Endothelial cell of umbilical vein (primary cell): ENCODE measurements around the gene MGAT5. TPM values are rescaled to one million over a fixed set of nuclear protein-coding genes. Genes with fewer than 3 reads are reported as not detected.

Source experiments
- BruUV-seq: library from RNA; stranded (reverse); fragments of 400-500 nt; replicated peaks from 2 replicates; lab custom pipeline; 2021; lab: Mats Ljungman, UMichigan
- CTCF ChIA-PET: fragments of 300-600, 350-600 bp; sonication (Branson Sonifier 250); formaldehyde crosslinking; loops from one replicate; lab custom pipeline; 2021; ENCODE audit warnings: antibody characterized with exemption, inconsistent platforms; lab: Charles Lee
- POLR2A ChIA-PET: fragments of 300-600, 350-600 bp; sonication (Branson Sonifier 250); formaldehyde crosslinking; loops from one replicate; lab custom pipeline; 2021; ENCODE audit warnings: antibody characterized with exemption, inconsistent platforms; lab: Charles Lee
- DNase-seq: peaks from one replicate; pipeline ENCODE4 v3.0.0-alpha.2; 2011; ENCODE audit warnings: low read depth, low spot score
- FAIRE-seq: peaks from 2 replicates; lab custom pipeline; 2011; peaks lifted over from hg19 to GRCh38; lab: Jason Lieb, UNC
- H2AFZ ChIP-seq: 2 replicates; pipeline ENCODE4 v1.6.0; 2012; ENCODE audit warnings: low read depth, low read length, control low read depth, inconsistent platforms
- H3K27ac ChIP-seq: 2 replicates; pipeline ENCODE4 v1.5.1; 2011; ENCODE audit warnings: low read depth, mild to moderate bottlenecking, control low read depth, low read length, moderate library complexity; ENCODE audit not compliant: insufficient read depth
- H3K27me3 ChIP-seq, 2 experiments: 2 replicates each; pipeline versions ENCODE4 v1.6.0 to v1.6.1; 2011; ENCODE audit warnings: low read length in 2 of 2, mixed read lengths in 1 of 2; ENCODE audit not compliant: control insufficient read depth in 2 of 2, insufficient read depth in 2 of 2
- H3K36me3 ChIP-seq, 2 experiments: 2 replicates in 1 of 2; 3 replicates in 1 of 2; pipeline ENCODE4 v1.5.1; 2011; ENCODE audit warnings: low read length in 2 of 2, mild to moderate bottlenecking in 1 of 2, moderate library complexity in 1 of 2; ENCODE audit not compliant: control insufficient read depth in 2 of 2, insufficient read depth in 2 of 2; ENCODE audit errors: extremely low read depth in 1 of 2
- H3K4me1 ChIP-seq: 3 replicates; pipeline ENCODE4 v1.5.1; 2011; ENCODE audit warnings: mild to moderate bottlenecking, low read length; ENCODE audit not compliant: control insufficient read depth, insufficient read depth; ENCODE audit errors: extremely low read depth
- H3K4me2 ChIP-seq: 2 replicates; pipeline ENCODE4 v1.6.1; 2011; ENCODE audit warnings: low read length, control low read depth, mixed read lengths; ENCODE audit not compliant: insufficient read depth
- H3K4me3 ChIP-seq, 3 experiments: fragments of 200-600 bp in 1 of 3; sonication (generic), shearing (Covaris generic) in 1 of 3; replicated peaks in 1 of 3; 2 replicates each; pipeline ENCODE4 v1.5.1; 2011 to 2016; ENCODE audit warnings: control low read depth in 3 of 3, low read length in 3 of 3, mild to moderate bottlenecking in 2 of 3, inconsistent platforms in 1 of 3, low read depth in 1 of 3, moderate library complexity in 1 of 3; ENCODE audit not compliant: insufficient read depth in 1 of 3
- H3K79me2 ChIP-seq: 2 replicates; pipeline ENCODE4 v1.6.0; 2012; ENCODE audit warnings: low read length, inconsistent platforms; ENCODE audit not compliant: control insufficient read depth, insufficient read depth
- H3K9ac ChIP-seq: replicated peaks from 2 replicates; pipeline ENCODE3; 2011; ENCODE audit warnings: low read length, control low read depth; ENCODE audit not compliant: insufficient read depth; ENCODE audit errors: extremely low read depth
- H3K9me1 ChIP-seq: replicated peaks from 3 replicates; pipeline ENCODE4 v1.6.0; 2011; ENCODE audit warnings: mild to moderate bottlenecking, low read length; ENCODE audit not compliant: control insufficient read depth, insufficient read depth; ENCODE audit errors: extremely low read depth
- H3K9me3 ChIP-seq: replicated peaks from 2 replicates; pipeline ENCODE4 v1.5.1; 2012; ENCODE audit warnings: low read length, inconsistent platforms; ENCODE audit not compliant: control insufficient read depth, insufficient read depth
- H4K20me1 ChIP-seq: replicated peaks from 2 replicates; pipeline ENCODE3; 2011; ENCODE audit warnings: mild to moderate bottlenecking, low read length; ENCODE audit not compliant: control insufficient read depth, insufficient read depth; ENCODE audit errors: extremely low read depth
- CTCF ChIP-seq, 2 donors: IDR thresholded peaks; 1 replicate in 1 of 2; 2 replicates in 1 of 2; pipeline ENCODE4 v1.5.1; 2011; ENCODE audit warnings: low read length in 2 of 2, mild to moderate bottlenecking in 2 of 2, moderate library complexity in 2 of 2, control low read depth in 1 of 2, inconsistent platforms in 1 of 2, low read depth in 1 of 2; ENCODE audit not compliant: insufficient read depth in 1 of 2; ENCODE audit errors: extremely low read depth in 1 of 2
- EZH2 ChIP-seq: IDR thresholded peaks from 2 replicates; pipeline ENCODE4 v1.6.1; 2012; ENCODE audit warnings: borderline replicate concordance, low read depth, mild to moderate bottlenecking, moderate library complexity, low read length, inconsistent platforms; ENCODE audit not compliant: severe bottlenecking
- FOS ChIP-seq: IDR thresholded peaks from 2 replicates; pipeline ENCODE4 v1.6.1; 2011; ENCODE audit warnings: mild to moderate bottlenecking, low read length, moderate library complexity, borderline replicate concordance; ENCODE audit not compliant: insufficient read depth
- GATA2 ChIP-seq: IDR thresholded peaks from 2 replicates; pipeline ENCODE4 v1.7.0; 2011; ENCODE audit warnings: low read depth, mild to moderate bottlenecking, moderate library complexity, mixed read lengths, low read length; ENCODE audit not compliant: insufficient read length, insufficient read depth
- MAX ChIP-seq: IDR thresholded peaks from 2 replicates; pipeline ENCODE4 v1.6.1; 2011; ENCODE audit not compliant: insufficient read depth, insufficient read length
- MYC ChIP-seq: IDR thresholded peaks from one replicate; pipeline ENCODE4 v1.6.1; 2011; ENCODE audit warnings: mild to moderate bottlenecking, low read depth, low read length
- POLR2A ChIP-seq: IDR thresholded peaks from 2 replicates; pipeline ENCODE4 v1.6.1; 2012; ENCODE audit warnings: low read depth, mild to moderate bottlenecking, control low read depth, low read length
- dilution Hi-C: fragments of 300-500 bp; cut with MboI; formaldehyde crosslinking; loops from one replicate; pipeline ENCODE4 v1.15.0; 2019; ENCODE audit warnings: low sequenced_read_pairs; ENCODE audit not compliant: extremely low pct_ligation_motif_present
- intact Hi-C: fragments of 100-400 bp; cut with micrococcal nuclease; formaldehyde crosslinking; loops from one replicate; pipeline ENCODE4 v1.10.0; 2022
- polyA plus RNA-seq, 4 experiments: library from polyadenylated mRNA; depleted of rRNA in 3 of 4; stranded (reverse) in 3 of 4; unstranded in 1 of 4; fragments of >200 nt; gene quantifications; 2 replicates each; pipeline versions ENCODE4 v1.2.1 to v1.2.3, GENCODE V29; 2011 to 2012; ENCODE audit warnings: missing spikeins in 1 of 4
- total RNA-seq: library from RNA; stranded (reverse); gene quantifications from 2 replicates; pipeline ENCODE4 v1.2.3, GENCODE V29; 2021

The MGAT5 gene
- total and polyA plus RNA-seq, 2 donors (not counting 3 experiments of a cell fraction or from before 2014, with no cell fraction given) = 17.7 to 84.1 TPM

GRCh38 chr2:134443814-134444480, 190.1 kb downstream of the MGAT5 start:
- H3K4me2 ChIP-seq = no peak overlapping the region
- FAIRE-seq = peak; percentile 73
- no peaks in the 10 kb centered on the region for H3K9me3 ChIP-seq
- H4K20me1 ChIP-seq = no peaks in the 10 kb centered on the region
- peaks cover 43% of the 10 kb centered on the region for H3K4me1 ChIP-seq
- no TSS peak for BruUV-seq
- TF ChIP-seq FOS (no peak), MAX (no peak), EZH2 (no peak)
- H3K79me2 ChIP-seq = no peaks in the 10 kb centered on the region
- peak; percentile 30 for DNase-seq
- intact Hi-C loops = no loop called here
- POLR2A ChIA-PET = no interaction called here
- no peak overlapping the region for H2AFZ ChIP-seq
- peaks cover 0 to 2% of the 10 kb centered on the region in 2 experiments for H3K36me3 ChIP-seq
- H3K9ac ChIP-seq = no peak overlapping the region
- H3K9me1 ChIP-seq = no peaks in the 10 kb centered on the region
- no peaks in the 10 kb centered on the region for H3K27me3 ChIP-seq
- dilution Hi-C loops = no loop called here
- no peak overlapping the region for H3K4me3 ChIP-seq
- H3K27ac ChIP-seq = no peak overlapping the region
- CTCF ChIA-PET = interaction anchor here (1.4 to 2.9 kb wide), 3 partner anchors 12 to 32 kb away, joined by 5 to 15 read pairs (median 5); no protein-coding TSS in a partner anchor

- CTCF ChIA-PET = interaction anchor here (1.1 to 3.1 kb wide), 5 partner anchors 13 to 560 kb away, joined by 3 to 13 read pairs (median 5); no protein-coding TSS in a partner anchor
- no peak for DNase-seq
- no peaks in the 10 kb centered on the region for H3K9me3 ChIP-seq
- no peaks in the 10 kb centered on the region for H3K79me2 ChIP-seq
- peaks cover 0 to 2% of the 10 kb centered on the region in 2 experiments for H3K36me3 ChIP-seq
- H3K9me1 ChIP-seq = no peaks in the 10 kb centered on the region
- intact Hi-C loops (no loop called here), dilution Hi-C loops (no loop called here)
- BruUV-seq = no TSS peak
- no peaks in the 10 kb centered on the region for H4K20me1 ChIP-seq
- POLR2A ChIA-PET = no interaction called here
- no peak overlapping the region for H3K27ac ChIP-seq
- no peak overlapping the region for H3K9ac ChIP-seq
- H3K4me2 ChIP-seq = no peak overlapping the region
- TF ChIP-seq POLR2A (no peak), MYC (no peak), FOS (no peak), GATA2 (no peak), MAX (no peak), CTCF (IDR thresholded peaks at IDR 0.05; ENCODE audit: extremely low read depth in 1 of 2, insufficient read depth in 1 of 2, low read depth in 1 of 2, low read length in 2 of 2) (no peak), EZH2 (no peak)
- H2AFZ ChIP-seq = no peak overlapping the region
- no peak for FAIRE-seq
- H3K4me3 ChIP-seq = no peak overlapping the region
- peaks cover 43% of the 10 kb centered on the region for H3K4me1 ChIP-seq
- no peaks in the 10 kb centered on the region for H3K27me3 ChIP-seq
These were observed 191.2 kb downstream of the MGAT5 start for GRCh38 chr2:134445116-134445515.
